GM18499 (cell line): ENCODE measurements around the gene MAP4K4.
"Not testable (repeated sequence)": the region's sequence is repeated elsewhere in the genome, so short reads cannot be mapped to it uniquely, and the experiment has no call there.

Source experiments
- ATAC-seq: cut with Tn5 transposase; IDR thresholded peaks from one replicate; pipeline ENCODE4 v1.9.1; 2021; ENCODE audit warnings: moderate number of reproducible peaks; ENCODE audit not compliant: insufficient read depth, unreplicated experiment

The MAP4K4 gene

GRCh38 chr2:101889460-101890098 is 192.1 kb downstream of the MAP4K4 start:
- no peak for ATAC-seq

GRCh38 chr2:101892377-101892776 is 194.9 kb downstream of the MAP4K4 start:
- no peak for ATAC-seq

- no peak for ATAC-seq
These were observed 196.3 kb downstream of the MAP4K4 start for GRCh38 chr2:101893681-101894381.

- ATAC-seq: no peak
These were observed 197.5 kb downstream of the MAP4K4 start for GRCh38 chr2:101895039-101895438.

- ATAC-seq: no peak
These were observed 198.4 kb downstream of the MAP4K4 start for GRCh38 chr2:101895819-101896322.

- ATAC-seq: no peak
These were observed 199.8 kb downstream of the MAP4K4 start for GRCh38 chr2:101897301-101897700.

GRCh38 chr2:101899265-101899664 is 201.8 kb downstream of the MAP4K4 start:
- ATAC-seq: no peak

- ATAC-seq: no peak
These were observed 202.4 kb downstream of the MAP4K4 start for GRCh38 chr2:101899871-101900270.

GRCh38 chr2:101900375-101900774 is 202.9 kb downstream of the MAP4K4 start:
- ATAC-seq: no peak

- no peak for ATAC-seq
These were observed 203.7 kb downstream of the MAP4K4 start for GRCh38 chr2:101901241-101901640.

- ATAC-seq: no peak
These were observed 204.7 kb downstream of the MAP4K4 start for GRCh38 chr2:101902169-101902568.

- ATAC-seq: no peak
These were observed 207.4 kb downstream of the MAP4K4 start for GRCh38 chr2:101904916-101905315.

GRCh38 chr2:101905746-101906336 is 208.3 kb downstream of the MAP4K4 start:
- ATAC-seq: no peak

- ATAC-seq: no peak
These were observed 212.3 kb downstream of the MAP4K4 start for GRCh38 chr2:101909760-101910159.

- peak; percentile 94 for ATAC-seq
These were observed 215.0 kb downstream of the MAP4K4 start for GRCh38 chr2:101912545-101912944.

- ATAC-seq: no peak
These were observed 223.9 kb downstream of the MAP4K4 start for GRCh38 chr2:101921319-101921952.

GRCh38 chr2:101921953-101922325 is 224.4 kb downstream of the MAP4K4 start:
- ATAC-seq: no peak

- ATAC-seq: not testable (repeated sequence)
These were observed 226.8 kb downstream of the MAP4K4 start for GRCh38 chr2:101924311-101924710.

GRCh38 chr2:101930019-101930418 is 232.5 kb downstream of the MAP4K4 start:
- ATAC-seq: no peak

GRCh38 chr2:101930847-101931246 is 233.3 kb downstream of the MAP4K4 start:
- ATAC-seq: no peak

GRCh38 chr2:101931402-101931801 is 233.9 kb downstream of the MAP4K4 start:
- no peak for ATAC-seq
